ENCODE results near the gene LATS1.

Gene LATS1

DNA sequence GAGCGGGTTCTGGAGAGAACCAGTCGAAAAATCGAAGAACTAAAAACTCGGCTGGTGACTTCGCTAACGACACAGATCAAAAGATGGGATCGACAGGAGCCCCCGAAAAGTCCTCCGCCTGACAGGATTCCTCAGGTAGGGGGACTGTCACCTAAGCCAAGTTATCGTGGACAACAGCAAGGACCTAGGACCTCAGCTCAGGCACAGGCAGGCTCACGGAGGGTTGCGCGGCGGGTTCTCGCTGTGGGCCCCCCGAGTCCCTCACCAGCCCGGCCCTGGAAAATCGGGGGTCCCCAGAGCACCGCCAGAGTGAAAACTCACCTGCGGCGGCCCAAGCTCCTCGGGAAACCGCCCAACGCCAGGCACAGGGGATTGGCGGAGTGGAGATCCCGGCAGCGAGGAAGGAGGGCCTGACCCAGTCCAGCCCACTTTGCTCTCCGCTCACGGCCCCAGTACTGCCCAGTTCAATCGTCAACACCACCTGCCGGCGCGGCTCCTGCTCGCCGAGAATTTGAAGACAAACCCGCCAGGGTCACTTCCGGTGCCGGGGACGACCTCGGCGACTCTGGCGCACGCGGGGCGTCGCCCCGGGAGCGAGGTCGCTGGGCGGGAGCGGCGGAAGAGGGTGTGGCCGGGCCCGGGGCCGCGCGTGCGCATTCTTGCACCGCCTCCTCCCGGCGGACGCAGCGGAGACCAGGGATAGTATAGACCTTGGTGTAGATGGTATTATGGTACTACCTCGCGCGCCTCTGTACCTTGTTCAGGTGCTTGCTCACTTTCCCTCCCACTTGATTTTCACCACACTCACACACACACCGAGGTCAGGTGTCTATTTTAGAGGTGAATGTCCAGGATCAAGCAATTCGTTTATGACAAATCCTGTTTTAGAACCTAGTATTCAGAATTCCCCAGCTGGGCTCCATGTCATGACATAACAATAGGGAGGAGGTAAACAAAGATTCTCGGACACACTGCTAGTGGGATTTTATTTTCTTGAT is 69.5 kb downstream of the LATS1 start, which contains the start of gene KATNA1:
Gene KATNA1 (minus strand): TSS at position 567 of the 998 bp plus-strand sequence. CDS start 10,167 bp downstream, outside the sequence.
- peak; percentile 84 for DNase-seq

GRCh38 chr6:149646599-149646998 is 71.3 kb downstream of the LATS1 start:
- no peak for DNase-seq

GRCh38 chr6:149642829-149643580 is 74.9 kb downstream of the LATS1 start:
- no peak for DNase-seq

DNA sequence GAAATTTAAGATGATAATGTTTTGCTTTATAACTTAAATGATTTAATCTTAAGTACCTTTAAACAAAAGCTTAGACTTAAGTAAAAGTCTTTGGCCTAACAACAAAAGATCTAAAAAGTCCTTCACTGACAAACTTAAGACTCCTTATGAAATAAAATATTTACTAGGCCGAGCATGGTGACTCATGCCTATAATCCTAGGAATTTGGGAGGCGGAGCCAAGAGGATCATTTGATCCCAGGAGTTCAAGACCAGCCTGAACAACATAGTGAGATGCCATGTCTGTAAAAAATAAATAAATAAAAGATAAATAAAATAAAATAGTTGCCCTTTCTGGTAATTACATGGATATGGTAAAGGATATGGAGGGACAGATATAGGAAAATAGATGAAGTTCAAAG is 81.8 kb downstream of the LATS1 start:
- DNase-seq = no peak

DNA sequence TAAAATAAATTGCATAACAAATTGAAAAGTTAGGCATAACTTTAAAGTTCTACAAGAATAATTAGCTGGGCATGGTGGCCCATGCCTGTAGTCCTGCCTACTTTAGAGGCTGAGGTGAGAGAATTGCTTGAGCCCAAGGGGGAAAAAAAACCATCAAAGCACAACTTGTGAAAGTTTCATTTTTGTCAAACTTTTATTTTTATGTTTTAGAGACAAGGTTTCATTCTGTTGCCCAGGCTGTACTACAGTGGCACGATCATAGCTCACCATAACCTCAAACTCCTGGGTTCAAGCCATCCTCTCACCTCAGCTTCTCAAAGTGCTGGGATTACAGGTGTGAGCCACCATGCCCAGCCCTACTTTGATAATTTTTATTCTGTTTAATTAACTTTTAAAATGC is 83.6 kb downstream of the LATS1 start:
- DNase-seq = no peak

DNA sequence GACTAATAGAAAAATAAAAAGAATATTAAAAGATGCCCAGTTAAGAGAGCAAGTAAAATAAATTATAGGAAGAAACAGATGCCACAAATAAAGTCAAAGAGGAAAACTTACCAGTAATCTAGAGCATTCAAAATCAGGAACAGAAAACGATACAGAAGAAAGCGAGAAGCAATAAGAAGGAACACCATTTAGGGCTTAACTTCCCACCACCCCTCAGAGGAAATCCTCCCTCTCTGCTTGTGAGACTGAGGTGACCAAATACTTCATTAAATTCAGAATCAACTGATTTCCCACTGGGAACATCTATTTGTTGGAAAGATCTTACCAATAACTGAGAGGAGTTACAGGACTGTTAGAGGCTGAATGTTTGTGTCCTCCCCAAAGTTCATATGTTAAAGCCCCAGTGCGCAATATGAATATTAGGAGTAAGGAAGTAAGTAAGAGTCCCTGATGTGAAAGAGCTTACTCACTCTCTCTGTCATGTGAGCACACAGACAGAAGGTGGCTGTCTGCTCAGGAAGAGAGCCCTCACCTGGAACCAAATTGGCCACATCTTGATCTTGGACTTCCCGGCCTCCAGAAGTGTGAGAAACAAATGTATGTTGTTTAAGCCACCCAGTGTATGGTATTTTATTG is 88.9 kb downstream of the LATS1 start:
- no peak for DNase-seq

DNA sequence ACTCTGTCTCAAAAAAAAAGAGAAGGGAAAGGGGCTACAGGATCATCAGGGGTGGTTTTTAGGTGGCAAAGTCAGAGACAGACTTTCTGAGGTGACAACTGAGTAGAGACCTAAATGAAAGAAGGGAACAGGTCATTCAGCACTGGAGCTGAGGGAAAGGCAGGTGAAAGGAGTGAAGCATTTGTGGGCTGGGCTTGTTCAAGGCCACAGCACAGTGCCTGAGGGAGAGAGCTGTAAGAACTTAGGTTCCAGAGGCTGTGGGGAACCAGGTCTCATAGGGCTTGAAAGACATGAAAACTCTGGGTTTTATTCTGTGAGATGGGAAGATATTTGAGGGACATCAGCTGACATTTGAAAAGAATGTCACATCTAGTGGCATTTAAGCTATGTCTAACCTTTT is 90.2 kb downstream of the LATS1 start:
- DNase-seq = no peak

DNA sequence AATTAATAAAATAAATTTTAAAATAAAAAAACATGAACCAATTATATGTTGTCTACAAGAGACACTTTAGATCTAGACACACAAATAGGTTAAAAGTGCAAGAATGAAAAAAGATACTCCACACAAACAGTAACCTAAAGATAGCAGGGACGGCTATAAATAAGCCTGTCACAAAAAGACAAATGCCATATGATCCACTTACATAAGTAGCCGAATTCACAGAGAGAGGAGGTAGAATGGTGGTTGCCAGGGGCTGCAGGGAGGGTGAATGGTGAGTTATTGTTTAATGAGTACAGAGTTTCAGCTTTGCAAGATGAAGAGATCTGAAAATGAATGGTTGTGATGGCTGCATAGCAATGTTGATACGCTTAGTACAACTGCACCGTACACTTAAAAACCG is 102.1 kb downstream of the LATS1 start:
- DNase-seq = no peak

- DNase-seq = no peak
Observed at GRCh38 chr6:149614337-149614736, 103.6 kb downstream of the LATS1 start.

- DNase-seq = no peak
Observed at GRCh38 chr6:149608381-149608982, 109.4 kb downstream of the LATS1 start.

Data from NCI-H526 treated with DMSO at 0.1 percent for 48 hours (cell line).